ENCODE measurements around the gene MYOG.

GRCh38 chr1:203117611-203118575 is 32.1 kb upstream of the MYOG start:
- TF ChIP-seq, protein P1, sequence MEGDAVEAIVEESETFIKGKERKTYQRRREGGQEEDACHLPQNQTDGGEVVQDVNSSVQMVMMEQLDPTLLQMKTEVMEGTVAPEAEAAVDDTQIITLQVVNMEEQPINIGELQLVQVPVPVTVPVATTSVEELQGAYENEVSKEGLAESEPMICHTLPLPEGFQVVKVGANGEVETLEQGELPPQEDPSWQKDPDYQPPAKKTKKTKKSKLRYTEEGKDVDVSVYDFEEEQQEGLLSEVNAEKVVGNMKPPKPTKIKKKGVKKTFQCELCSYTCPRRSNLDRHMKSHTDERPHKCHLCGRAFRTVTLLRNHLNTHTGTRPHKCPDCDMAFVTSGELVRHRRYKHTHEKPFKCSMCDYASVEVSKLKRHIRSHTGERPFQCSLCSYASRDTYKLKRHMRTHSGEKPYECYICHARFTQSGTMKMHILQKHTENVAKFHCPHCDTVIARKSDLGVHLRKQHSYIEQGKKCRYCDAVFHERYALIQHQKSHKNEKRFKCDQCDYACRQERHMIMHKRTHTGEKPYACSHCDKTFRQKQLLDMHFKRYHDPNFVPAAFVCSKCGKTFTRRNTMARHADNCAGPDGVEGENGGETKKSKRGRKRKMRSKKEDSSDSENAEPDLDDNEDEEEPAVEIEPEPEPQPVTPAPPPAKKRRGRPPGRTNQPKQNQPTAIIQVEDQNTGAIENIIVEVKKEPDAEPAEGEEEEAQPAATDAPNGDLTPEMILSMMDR (IDR thresholded peaks at IDR 0.05; ENCODE audit: low read depth, low read length): peak; percentile 73
- TF ChIP-seq POLR2A (IDR thresholded peaks at IDR 0.05; ENCODE audit: extremely low read depth, insufficient read length): no peak
- TF ChIP-seq, protein P2, sequence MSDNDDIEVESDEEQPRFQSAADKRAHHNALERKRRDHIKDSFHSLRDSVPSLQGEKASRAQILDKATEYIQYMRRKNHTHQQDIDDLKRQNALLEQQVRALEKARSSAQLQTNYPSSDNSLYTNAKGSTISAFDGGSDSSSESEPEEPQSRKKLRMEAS (IDR thresholded peaks at IDR 0.05; ENCODE audit: low read depth, low read length): peak; percentile 66; the same call in 1 of the 2 replicates

Data from NB4 (cell line).